Erythroblast (primary cell): ENCODE results near the gene RFC3.
A peak's percentile ranks its signal among the peaks of the same experiment; 100 is the strongest.

Experiments
- GATA1 ChIP-seq: IDR thresholded peaks from 2 replicates; pipeline ENCODE4 v1.6.1; 2011; ENCODE audit warnings: low read depth, mild to moderate bottlenecking, control low read depth, low read length, moderate library complexity
- POLR2A ChIP-seq: IDR thresholded peaks from 2 replicates; pipeline ENCODE4 v1.6.1; 2011; ENCODE audit warnings: mild to moderate bottlenecking, low read length

DNA sequence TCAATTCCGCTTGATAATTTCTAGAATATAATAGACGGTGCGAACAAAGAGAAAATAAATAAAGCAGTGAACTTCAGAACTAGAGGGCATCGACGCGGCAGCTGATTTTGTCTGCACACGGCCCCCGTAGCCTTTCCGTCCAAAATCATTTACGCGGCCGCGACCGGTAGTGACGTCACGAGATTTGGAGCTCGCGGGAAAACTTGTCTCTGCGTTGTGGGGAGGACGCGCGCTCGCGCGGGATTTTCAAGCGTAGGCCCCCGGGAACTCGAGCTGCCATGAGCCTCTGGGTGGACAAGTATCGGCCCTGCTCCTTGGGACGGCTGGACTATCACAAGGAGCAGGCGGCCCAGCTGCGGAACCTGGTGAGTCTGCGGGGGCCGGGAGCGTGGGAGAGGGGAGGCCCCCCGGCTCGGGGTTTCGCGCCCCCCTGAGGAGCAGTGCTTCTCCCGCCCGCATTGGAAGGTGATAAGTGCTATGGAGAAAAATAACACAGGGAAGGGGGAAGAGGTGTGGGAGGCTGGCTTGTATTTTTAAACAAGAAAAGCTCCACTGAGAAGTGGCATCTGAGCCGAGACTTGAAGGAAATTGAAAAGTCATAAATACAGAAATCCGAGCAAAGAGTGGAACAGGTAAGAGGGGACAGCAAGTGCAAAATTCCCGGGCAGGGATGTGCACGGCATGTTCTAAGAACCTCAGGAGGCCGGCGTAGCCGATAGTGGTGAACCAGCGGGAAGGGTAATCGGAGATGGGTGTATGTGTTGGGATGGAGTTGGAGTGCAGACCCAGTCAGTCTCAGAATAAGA lies at the start of gene RFC3:
- TF ChIP-seq POLR2A (peak; percentile 76), GATA1 (no peak)
